ENCODE data around the gene NYNRIN. TPM values are rescaled to one million over a fixed set of nuclear protein-coding genes. Genes with fewer than 3 reads are reported as not detected.

Gene NYNRIN
- total RNA-seq, 4 donors from 2014 or later: 18.5 to 43.6 (median 29.8) TPM

DNA sequence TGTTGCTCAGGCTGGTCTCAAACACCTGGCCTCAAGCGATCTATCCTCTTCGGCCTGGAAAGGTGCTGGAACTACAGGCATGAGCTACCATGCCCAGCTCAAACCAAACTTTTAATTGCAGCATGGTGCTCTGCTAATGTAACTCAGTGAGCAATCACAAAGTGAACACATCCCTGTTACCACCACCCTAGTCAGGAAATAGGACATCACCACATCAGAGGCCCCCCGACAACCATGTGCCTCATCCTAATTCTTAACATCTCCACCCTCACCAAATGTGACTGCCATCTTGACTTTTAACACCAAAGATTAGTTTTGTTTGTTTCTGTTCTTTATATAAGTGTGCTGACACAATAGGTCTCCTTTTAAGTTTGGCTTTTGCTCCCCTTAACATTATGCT, 66.6 kb downstream of the NYNRIN start:
- H3K27me3 ChIP-seq: no peaks in the 10 kb centered on the region
- TF ChIP-seq POLR2AphosphoS5 (IDR thresholded peaks at IDR 0.05): no peak
- TF ChIP-seq POLR2A (IDR thresholded peaks at IDR 0.05): no peak
- no peak for TF ChIP-seq EP300 (IDR thresholded peaks at IDR 0.05)
- no peaks in the 10 kb centered on the region for H3K4me1 ChIP-seq
- H3K9me3 ChIP-seq: no peaks in the 10 kb centered on the region
- no peak overlapping the region for H3K4me3 ChIP-seq
- H3K27ac ChIP-seq: no peak overlapping the region
- DNase-seq (ENCODE audit: low spot score in 2 of 2): no peak
- 92% methylated on average over 3 of the region's 3 CpGs for WGBS
- no peaks in the 10 kb centered on the region for H3K36me3 ChIP-seq

DNA sequence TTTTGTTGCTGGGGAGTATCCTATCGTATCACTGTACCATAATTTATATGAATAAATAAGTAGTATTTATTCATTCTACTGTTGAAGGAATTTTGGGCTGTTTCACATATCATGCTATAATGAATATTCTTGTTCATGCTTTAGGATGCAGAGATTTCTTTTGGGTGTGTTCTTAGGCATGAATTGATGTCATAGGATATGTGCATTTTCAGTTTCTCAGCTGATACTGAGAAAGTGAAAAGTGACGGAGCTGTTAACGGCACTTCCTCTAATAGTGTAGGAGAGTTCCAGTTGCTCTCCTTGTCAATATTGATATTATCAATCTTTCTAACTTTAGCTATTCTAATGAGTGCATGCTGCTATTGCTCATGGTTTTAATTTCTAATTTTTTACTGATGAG, 67.0 kb downstream of the NYNRIN start:
- H3K4me1 ChIP-seq: no peaks in the 10 kb centered on the region
- no peak overlapping the region for H3K27ac ChIP-seq
- DNase-seq (ENCODE audit: low spot score in 2 of 2): no peak
- no peaks in the 10 kb centered on the region for H3K27me3 ChIP-seq
- no peak for TF ChIP-seq EP300 (IDR thresholded peaks at IDR 0.05)
- no peak for TF ChIP-seq POLR2AphosphoS5 (IDR thresholded peaks at IDR 0.05)
- TF ChIP-seq, protein P1, sequence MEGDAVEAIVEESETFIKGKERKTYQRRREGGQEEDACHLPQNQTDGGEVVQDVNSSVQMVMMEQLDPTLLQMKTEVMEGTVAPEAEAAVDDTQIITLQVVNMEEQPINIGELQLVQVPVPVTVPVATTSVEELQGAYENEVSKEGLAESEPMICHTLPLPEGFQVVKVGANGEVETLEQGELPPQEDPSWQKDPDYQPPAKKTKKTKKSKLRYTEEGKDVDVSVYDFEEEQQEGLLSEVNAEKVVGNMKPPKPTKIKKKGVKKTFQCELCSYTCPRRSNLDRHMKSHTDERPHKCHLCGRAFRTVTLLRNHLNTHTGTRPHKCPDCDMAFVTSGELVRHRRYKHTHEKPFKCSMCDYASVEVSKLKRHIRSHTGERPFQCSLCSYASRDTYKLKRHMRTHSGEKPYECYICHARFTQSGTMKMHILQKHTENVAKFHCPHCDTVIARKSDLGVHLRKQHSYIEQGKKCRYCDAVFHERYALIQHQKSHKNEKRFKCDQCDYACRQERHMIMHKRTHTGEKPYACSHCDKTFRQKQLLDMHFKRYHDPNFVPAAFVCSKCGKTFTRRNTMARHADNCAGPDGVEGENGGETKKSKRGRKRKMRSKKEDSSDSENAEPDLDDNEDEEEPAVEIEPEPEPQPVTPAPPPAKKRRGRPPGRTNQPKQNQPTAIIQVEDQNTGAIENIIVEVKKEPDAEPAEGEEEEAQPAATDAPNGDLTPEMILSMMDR (IDR thresholded peaks at IDR 0.05): no peak
- TF ChIP-seq POLR2A (IDR thresholded peaks at IDR 0.05): no peak
- no peaks in the 10 kb centered on the region for H3K36me3 ChIP-seq
- no peaks in the 10 kb centered on the region for H3K9me3 ChIP-seq
- H3K4me3 ChIP-seq: no peak overlapping the region
- 88% methylated on average over 3 of the region's 3 CpGs for WGBS

Other genes starting within 250 kb of the NYNRIN start
- gene IRF9, start 237.7 kb upstream of the NYNRIN start, total RNA-seq: 10 to 100 TPM; 31.1 to 45.2 (median 37.5) TPM
- 10 to 100 TPM in 2 of 4 donors, 1 to 10 TPM in 2; 2.5 to 17.2 (median 10.2) TPM for gene REC8, start 226.9 kb upstream of the NYNRIN start, total RNA-seq
- 10 to 100 TPM; 43.0 to 90.5 (median 58.0) TPM for gene IPO4, start 210.2 kb upstream of the NYNRIN start, total RNA-seq
- gene TM9SF1, start 203.6 kb upstream of the NYNRIN start, total RNA-seq: 10 to 100 TPM; 38.1 to 58.3 (median 53.4) TPM
- gene TSSK4, start 193.3 kb upstream of the NYNRIN start, total RNA-seq: not detected
- gene CHMP4A, start 185.5 kb upstream of the NYNRIN start, total RNA-seq: 10 to 100 TPM; 47.2 to 86.3 (median 63.6) TPM
- 10 to 100 TPM; 10.9 to 18.2 (median 11.5) TPM for gene MDP1, start 182.9 kb upstream of the NYNRIN start, total RNA-seq
- 100 to 1,000 TPM in 3 of 4 donors, 10 to 100 TPM in 1; 54.7 to 137 (median 104) TPM for gene NEDD8, start 166.6 kb upstream of the NYNRIN start, total RNA-seq
- 10 to 100 TPM; 25.4 to 49.7 (median 47.8) TPM for gene GMPR2, start 166.1 kb upstream of the NYNRIN start, total RNA-seq
- gene TINF2, start 156.4 kb upstream of the NYNRIN start, total RNA-seq: 10 to 100 TPM; 43.0 to 61.0 (median 54.3) TPM
- 100 to 1,000 TPM; 127 to 144 (median 130) TPM for gene TGM1, start 135.8 kb upstream of the NYNRIN start, total RNA-seq
- gene RABGGTA, start 127.4 kb upstream of the NYNRIN start, total RNA-seq: 10 to 100 TPM; 50.4 to 65.9 (median 53.1) TPM
- 100 to 1,000 TPM in 1 of 4 donors, 10 to 100 TPM in 3; 49.0 to 101 (median 82.1) TPM for gene DHRS1, start 99.2 kb upstream of the NYNRIN start, total RNA-seq
- 10 to 100 TPM; 19.8 to 31.2 (median 21.2) TPM for gene NOP9, start 99.2 kb upstream of the NYNRIN start, total RNA-seq
- 10 to 100 TPM; 23.4 to 32.7 (median 31.7) TPM for gene CIDEB, start 91.0 kb upstream of the NYNRIN start, total RNA-seq
- gene LTB4R2, start 88.9 kb upstream of the NYNRIN start, total RNA-seq: 100 to 1,000 TPM; 131 to 184 (median 156) TPM
- gene LTB4R, start 87.5 kb upstream of the NYNRIN start, total RNA-seq: 100 to 1,000 TPM in 2 of 4 donors, 10 to 100 TPM in 2; 83.1 to 137 (median 117) TPM
- 10 to 100 TPM in 2 of 4 donors, 1 to 10 TPM in 2; 3.9 to 33.2 (median 13.9) TPM for gene ADCY4, start 63.9 kb upstream of the NYNRIN start, total RNA-seq
- gene RIPK3, start 59.0 kb upstream of the NYNRIN start, total RNA-seq: 10 to 100 TPM in 2 of 4 donors, 1 to 10 TPM in 2; 6.8 to 13.7 (median 11.1) TPM
- 10 to 100 TPM; 10.8 to 25.3 (median 12.2) TPM for gene NFATC4, start 30.8 kb upstream of the NYNRIN start, total RNA-seq
- gene CBLN3, start 30.7 kb downstream of the NYNRIN start, total RNA-seq: 1 to 10 TPM in 1 of 4 donors, under 1 TPM in 2, not detected in 1; 0.30 to 2.6 (median 0.93) TPM
- 100 to 1,000 TPM in 1 of 4 donors, 10 to 100 TPM in 3; 56.7 to 145 (median 84.3) TPM for gene KHNYN, start 31.0 kb downstream of the NYNRIN start, total RNA-seq
- gene SDR39U1, start 43.8 kb downstream of the NYNRIN start, total RNA-seq: 10 to 100 TPM; 30.1 to 82.3 (median 38.6) TPM
- gene CMA1, start 109.3 kb downstream of the NYNRIN start, total RNA-seq: not detected
- gene CTSG, start 177.2 kb downstream of the NYNRIN start, total RNA-seq: 1 to 10 TPM in 1 of 4 donors, under 1 TPM in 1, not detected in 2; 0.89 to 4.5 TPM
- not detected for gene GZMH, start 210.7 kb downstream of the NYNRIN start, total RNA-seq
- under 1 TPM in 1 of 4 donors, not detected in 3; 0.72 TPM for gene GZMB, start 235.2 kb downstream of the NYNRIN start, total RNA-seq